ENCODE measurements around the gene PRDX6. TPM values are rescaled to one million over a fixed set of nuclear protein-coding genes. Genes with fewer than 3 reads are reported as not detected.
"Not testable (repeated sequence)": the region's sequence is repeated elsewhere in the genome, so short reads cannot be mapped to it uniquely, and the experiment has no call there.

Gene PRDX6
- total RNA-seq, 2 experiments from 2014 or later: 103 to 125 TPM

DNA sequence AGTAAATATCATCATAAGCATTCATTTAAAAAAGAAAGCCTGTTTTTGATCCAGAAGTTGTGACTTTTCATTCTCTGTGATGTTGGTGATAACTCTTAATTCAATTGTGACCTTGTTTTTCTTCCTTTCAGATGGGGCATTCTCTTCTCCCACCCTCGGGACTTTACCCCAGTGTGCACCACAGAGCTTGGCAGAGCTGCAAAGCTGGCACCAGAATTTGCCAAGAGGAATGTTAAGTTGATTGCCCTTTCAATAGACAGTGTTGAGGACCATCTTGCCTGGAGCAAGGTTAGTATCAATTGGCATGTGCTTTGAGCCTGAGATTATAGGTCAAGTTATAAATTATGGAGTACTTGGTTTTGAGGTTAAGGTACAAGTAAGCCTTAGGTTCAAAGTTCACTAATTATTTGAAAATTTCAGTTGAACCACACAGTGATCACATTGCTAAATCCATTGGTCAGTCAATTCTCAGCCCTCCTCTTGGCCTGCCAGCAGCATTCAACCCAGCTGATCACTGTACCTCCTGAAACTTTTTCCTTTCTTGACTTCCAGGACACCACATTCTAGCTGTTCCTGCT is 4.1 kb downstream of the PRDX6 start:
- no peak overlapping the region for H3K27ac Mint-ChIP-seq

DNA sequence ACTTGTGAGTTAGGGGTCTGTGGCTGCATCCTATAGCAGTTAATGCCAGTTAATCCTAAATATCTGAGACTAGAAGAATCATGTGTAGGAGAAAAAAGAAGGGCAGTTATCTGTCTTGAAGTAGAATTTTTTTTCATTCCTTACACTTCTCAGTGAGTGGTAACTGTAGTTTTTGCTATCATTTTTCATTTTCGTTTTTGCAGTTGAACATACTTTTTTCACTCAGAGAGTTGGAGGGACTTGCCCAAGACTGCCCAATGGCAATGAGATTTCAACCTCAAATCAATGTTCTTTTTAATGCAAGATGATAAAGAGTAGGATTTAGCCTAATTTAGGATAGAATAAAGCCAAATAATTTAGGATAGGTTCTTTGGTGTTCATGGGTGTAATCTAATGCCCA is 5.5 kb downstream of the PRDX6 start:
- peaks cover 54% of the 10 kb centered on the region for H3K36me3 Mint-ChIP-seq (ENCODE audit: low read depth)
- no peak for ATAC-seq
- DNase-seq: no peak
- intact Hi-C loops (cut with DNase I, micrococcal nuclease): no loop called here
- H3K9me3 Mint-ChIP-seq (ENCODE audit: low read depth): no peaks in the 10 kb centered on the region
- H3K27ac Mint-ChIP-seq: no peak overlapping the region
- peaks cover 38% of the 10 kb centered on the region for H3K4me1 Mint-ChIP-seq
- ChIA-PET CTCF (no interaction called here), POLR2A (no interaction called here)
- H3K27me3 Mint-ChIP-seq: no peaks in the 10 kb centered on the region
- H3K4me3 Mint-ChIP-seq: no peak overlapping the region

More for the DNA sequence above, 4.1 kb downstream of the PRDX6 start:
- Mint-ChIP-seq H3K4me3 (no peak overlapping the region), H3K4me1 (peaks cover 38% of the 10 kb centered on the region), H3K27me3 (no peaks in the 10 kb centered on the region), H3K36me3 (ENCODE audit: low read depth) (peaks cover 48% of the 10 kb centered on the region), H3K9me3 (ENCODE audit: low read depth) (no peaks in the 10 kb centered on the region)
- ATAC-seq (no peak), DNase-seq (no peak)
- ChIA-PET CTCF (no interaction called here), POLR2A (no interaction called here)
- intact Hi-C loops (cut with DNase I, micrococcal nuclease): no loop called here

DNA sequence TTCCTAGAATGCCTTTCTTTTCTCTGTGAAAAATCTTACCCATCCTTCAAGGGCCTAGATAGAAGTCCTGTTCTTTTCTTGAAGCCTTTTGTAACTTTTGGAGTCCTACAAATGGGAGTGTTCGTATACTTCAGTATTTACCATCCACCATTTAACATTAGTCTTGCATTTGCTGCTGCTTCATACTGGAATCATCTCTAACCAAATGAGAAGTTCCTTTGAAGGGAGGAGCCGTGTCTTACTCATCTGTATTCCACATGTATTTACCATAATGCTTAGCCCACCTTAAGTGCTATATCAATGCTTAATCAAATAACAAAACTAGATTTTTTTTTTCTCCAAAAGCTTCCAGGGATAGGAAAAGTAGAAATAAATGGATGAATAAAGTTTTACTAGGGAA is 7.1 kb downstream of the PRDX6 start:
- Mint-ChIP-seq H3K27ac (no peak overlapping the region), H3K4me3 (no peak overlapping the region), H3K36me3 (ENCODE audit: low read depth) (peaks cover 66% of the 10 kb centered on the region), H3K9me3 (ENCODE audit: low read depth) (no peaks in the 10 kb centered on the region), H3K27me3 (no peaks in the 10 kb centered on the region), H3K4me1 (peaks cover 23% of the 10 kb centered on the region)
- POLR2A ChIA-PET: no interaction called here
- ATAC-seq (no peak), DNase-seq (no peak)
- CTCF ChIA-PET: no interaction called here
- intact Hi-C loops (cut with DNase I, micrococcal nuclease): no loop called here

DNA sequence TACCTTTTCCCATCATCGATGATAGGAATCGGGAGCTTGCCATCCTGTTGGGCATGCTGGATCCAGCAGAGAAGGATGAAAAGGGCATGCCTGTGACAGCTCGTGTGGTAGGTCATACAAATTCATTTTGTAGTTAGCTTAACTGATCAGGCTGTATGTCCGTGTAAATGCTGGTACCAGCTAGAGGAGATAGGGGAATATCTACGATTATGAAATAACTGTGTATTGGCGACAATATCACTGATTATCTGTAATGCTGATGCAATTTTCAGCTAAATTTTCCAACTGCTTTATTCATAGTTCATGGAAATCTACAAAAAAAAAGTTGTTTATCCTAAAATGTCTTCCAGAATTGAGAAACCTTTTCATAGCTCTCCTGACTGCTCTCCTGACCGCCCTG is 8.3 kb downstream of the PRDX6 start:
- Mint-ChIP-seq H3K36me3 (ENCODE audit: low read depth) (peaks cover 58% of the 10 kb centered on the region), H3K27ac (peak overlapping the region; percentile 49), H3K4me1 (peaks cover 12% of the 10 kb centered on the region), H3K9me3 (ENCODE audit: low read depth) (no peaks in the 10 kb centered on the region), H3K27me3 (no peaks in the 10 kb centered on the region), H3K4me3 (no peak overlapping the region)
- ATAC-seq (no peak), DNase-seq (no peak)
- ChIA-PET CTCF (interaction anchor here (1.1 to 1.2 kb wide), 2 partner anchors 10 to 15 kb away, joined by 4 read pairs; no protein-coding TSS in a partner anchor), POLR2A (no interaction called here)
- intact Hi-C loops (cut with DNase I, micrococcal nuclease): no loop called here

DNA sequence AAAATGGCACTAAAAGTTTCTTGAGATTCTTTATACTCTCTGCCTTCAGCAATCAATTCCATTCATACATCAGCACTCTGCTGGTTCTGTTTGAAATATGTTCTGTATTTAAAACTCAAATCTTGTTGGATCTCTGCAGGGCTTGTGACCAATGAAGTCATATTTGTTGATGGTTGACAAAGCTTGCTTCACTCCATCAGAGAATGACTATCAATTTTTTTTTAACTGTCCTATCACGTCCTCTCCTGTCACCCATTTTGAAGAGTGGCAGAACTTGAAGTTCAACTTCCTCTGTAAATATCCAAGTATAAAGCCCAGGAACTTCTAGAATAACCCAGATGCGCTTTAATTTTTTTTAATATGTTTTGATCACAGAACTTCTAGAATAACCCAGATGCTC is 10.9 kb downstream of the PRDX6 start:
- no peak for ATAC-seq
- Mint-ChIP-seq H3K4me1 (no peaks in the 10 kb centered on the region), H3K36me3 (ENCODE audit: low read depth) (peaks cover 40% of the 10 kb centered on the region), H3K4me3 (no peak overlapping the region), H3K27ac (peak overlapping the region; percentile 26), H3K27me3 (no peaks in the 10 kb centered on the region), H3K9me3 (ENCODE audit: low read depth) (no peaks in the 10 kb centered on the region)
- intact Hi-C loops (cut with DNase I, micrococcal nuclease): no loop called here
- POLR2A ChIA-PET: interaction anchor here (1.0 kb wide), 1 partner anchor 58 kb away, joined by 3 read pairs; no protein-coding TSS in a partner anchor
- CTCF ChIA-PET: interaction anchor here (0.6 to 1.6 kb wide), 4 partner anchors 11 to 58 kb away, joined by 3 to 5 read pairs (median 3); no protein-coding TSS in a partner anchor
- DNase-seq: no peak

DNA sequence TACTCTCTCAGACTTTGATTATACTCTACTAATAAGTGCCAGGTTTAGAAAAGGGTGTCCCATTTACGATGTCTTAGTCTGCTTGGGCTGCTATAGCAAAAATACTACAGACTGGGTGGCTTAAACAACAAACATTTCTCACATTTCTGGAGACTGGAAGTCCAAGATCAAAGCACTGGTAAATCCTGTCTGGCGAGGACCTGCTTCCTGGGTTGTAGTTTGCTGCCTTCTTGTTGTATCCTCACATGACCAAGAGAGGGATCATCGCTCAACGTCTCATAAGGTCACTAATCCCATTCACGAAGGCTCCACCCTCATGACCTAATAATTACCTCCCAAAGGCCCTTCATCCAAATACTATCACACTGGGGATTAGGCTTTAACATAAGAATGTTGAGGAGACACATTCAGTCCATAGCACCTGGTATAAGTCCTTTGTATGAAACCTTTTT is 12.0 kb downstream of the PRDX6 start:
- Mint-ChIP-seq H3K9me3 (ENCODE audit: low read depth) (no peaks in the 10 kb centered on the region), H3K27me3 (no peaks in the 10 kb centered on the region), H3K36me3 (ENCODE audit: low read depth) (peaks cover 35% of the 10 kb centered on the region), H3K27ac (no peak overlapping the region), H3K4me3 (no peak overlapping the region), H3K4me1 (no peaks in the 10 kb centered on the region)
- ChIA-PET POLR2A (interaction anchor here (1.0 kb wide), 1 partner anchor 60 kb away, joined by 3 read pairs; no protein-coding TSS in a partner anchor), CTCF (interaction anchor here (1.0 kb wide), 1 partner anchor 10 kb away, joined by 3 read pairs; no protein-coding TSS in a partner anchor)
- intact Hi-C loops (cut with DNase I, micrococcal nuclease): no loop called here
- no peak for DNase-seq
- ATAC-seq: no peak

DNA sequence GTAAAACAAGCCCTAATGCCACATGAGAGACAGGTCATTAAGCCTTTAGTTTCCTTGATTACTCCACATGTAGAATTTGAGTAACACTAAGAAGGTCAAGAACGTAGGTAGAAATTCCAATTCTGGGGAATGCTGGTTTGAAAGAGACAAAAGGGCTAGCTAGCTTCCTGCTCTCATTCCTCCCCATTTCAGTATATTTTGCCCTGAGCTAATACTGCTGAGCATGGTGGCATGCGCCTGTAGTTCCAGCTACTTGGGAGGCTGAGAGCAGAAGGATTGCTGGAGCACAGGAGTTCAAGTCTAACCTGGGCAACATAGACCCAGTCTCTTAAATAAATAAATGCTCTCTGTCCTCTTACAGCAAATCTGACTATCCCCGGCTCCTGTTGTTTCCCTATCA is 12.8 kb downstream of the PRDX6 start:
- Mint-ChIP-seq H3K9me3 (ENCODE audit: low read depth) (no peaks in the 10 kb centered on the region), H3K4me3 (no peak overlapping the region), H3K27ac (no peak overlapping the region), H3K36me3 (ENCODE audit: low read depth) (peaks cover 28% of the 10 kb centered on the region), H3K4me1 (no peaks in the 10 kb centered on the region), H3K27me3 (no peaks in the 10 kb centered on the region)
- intact Hi-C loops (cut with DNase I, micrococcal nuclease): no loop called here
- no peak for ATAC-seq
- ChIA-PET POLR2A (no interaction called here), CTCF (no interaction called here)
- no peak for DNase-seq

DNA sequence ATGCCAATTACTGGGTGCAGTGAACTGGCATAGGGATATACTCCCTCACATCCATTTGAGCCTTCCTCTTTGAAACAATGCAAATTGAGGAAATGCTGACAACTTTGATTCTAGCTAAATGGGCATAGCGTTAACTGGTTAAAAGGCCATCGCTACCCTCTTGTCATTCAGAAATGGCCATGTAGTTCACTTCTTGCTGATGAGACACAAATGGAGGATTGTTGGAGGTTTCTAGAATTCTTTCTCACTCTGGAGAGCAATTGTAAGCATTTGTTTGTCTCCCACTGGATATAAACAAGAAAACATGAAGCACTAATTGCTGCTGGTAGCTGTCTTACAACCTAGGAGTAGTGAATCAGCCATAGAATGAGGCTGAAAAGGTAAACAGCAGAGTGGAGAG is 14.4 kb downstream of the PRDX6 start:
- intact Hi-C loops (cut with DNase I, micrococcal nuclease): no loop called here
- H3K9me3 Mint-ChIP-seq (ENCODE audit: low read depth): no peaks in the 10 kb centered on the region

DNA sequence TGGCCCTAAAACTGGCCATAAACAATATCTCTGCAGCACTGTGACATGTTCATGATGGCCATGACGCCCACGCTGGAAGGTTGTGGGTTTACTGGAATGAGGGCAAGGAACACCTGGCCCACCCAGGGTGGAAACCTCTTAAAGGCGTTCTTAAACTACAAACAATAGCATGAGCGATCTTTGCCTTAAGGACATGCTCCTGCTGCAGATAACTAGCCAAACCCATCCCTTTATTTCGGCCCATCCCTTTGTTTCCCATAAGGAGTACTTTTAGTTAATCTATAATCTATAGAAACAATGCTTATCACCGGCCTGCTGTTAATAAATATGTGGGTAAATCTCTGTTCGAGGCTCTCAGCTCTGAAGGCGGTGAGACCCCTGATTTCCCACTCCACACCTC is 16.0 kb downstream of the PRDX6 start:
- CTCF ChIA-PET: interaction anchor here (0.6 kb wide), 1 partner anchor 280 kb away, joined by 3 read pairs; no protein-coding TSS in a partner anchor
- H3K4me1 Mint-ChIP-seq, H3K4me3 Mint-ChIP-seq: not testable (repeated sequence)

More for the DNA sequence above, 14.4 kb downstream of the PRDX6 start:
- ATAC-seq: no peak
- Mint-ChIP-seq H3K4me3 (no peak overlapping the region), H3K27me3 (no peaks in the 10 kb centered on the region), H3K36me3 (ENCODE audit: low read depth) (peaks cover 20% of the 10 kb centered on the region), H3K4me1 (no peaks in the 10 kb centered on the region), H3K27ac (no peak overlapping the region)
- DNase-seq: no peak
- ChIA-PET CTCF (no interaction called here), POLR2A (no interaction called here)

DNA sequence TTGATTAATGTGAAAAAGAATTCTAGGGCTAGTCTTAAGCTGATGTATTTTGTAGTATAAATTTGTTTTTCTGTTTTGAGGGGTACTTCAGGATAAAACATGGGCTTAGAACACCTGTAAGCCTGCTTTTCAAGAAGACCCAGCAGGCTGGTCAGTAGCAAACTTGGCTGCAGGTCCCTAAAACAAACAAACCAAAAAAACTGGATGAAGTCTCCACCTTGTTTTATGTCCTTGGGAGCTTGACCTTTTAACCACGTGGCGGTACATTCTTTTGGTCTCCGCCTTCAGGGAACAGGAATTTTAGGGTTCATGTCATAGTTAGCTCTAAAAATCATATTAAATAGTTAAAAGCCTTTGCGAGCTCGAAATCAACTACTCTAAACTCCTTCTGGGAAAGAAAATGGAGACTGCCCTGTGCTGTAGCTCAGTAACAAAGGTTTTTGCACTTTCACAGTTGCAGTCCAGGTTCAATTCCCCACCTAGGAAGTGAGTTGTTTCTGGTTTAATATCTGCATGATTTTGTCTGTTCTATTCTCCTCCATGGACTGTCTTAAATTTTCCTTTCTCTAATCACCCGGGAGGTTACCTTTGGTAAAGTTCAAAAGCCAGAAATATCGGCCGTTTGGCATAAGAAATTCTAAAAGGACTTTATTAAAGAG is 18.6 kb downstream of the PRDX6 start:
- Mint-ChIP-seq H3K4me3 (no peak overlapping the region), H3K27ac (no peak overlapping the region), H3K9me3 (ENCODE audit: low read depth) (no peaks in the 10 kb centered on the region), H3K36me3 (ENCODE audit: low read depth) (no peaks in the 10 kb centered on the region), H3K4me1 (no peaks in the 10 kb centered on the region), H3K27me3 (no peaks in the 10 kb centered on the region)
- intact Hi-C loops (cut with DNase I, micrococcal nuclease): no loop called here
- POLR2A ChIA-PET: no interaction called here
- no peak for DNase-seq
- no peak for ATAC-seq
- CTCF ChIA-PET: interaction anchor here (1.1 kb wide), 1 partner anchor 10 kb away, joined by 4 read pairs; no protein-coding TSS in a partner anchor

More for the DNA sequence above, 16.0 kb downstream of the PRDX6 start:
- H3K27ac Mint-ChIP-seq; H3K9me3 Mint-ChIP-seq (ENCODE audit: low read depth); ATAC-seq; POLR2A ChIA-PET; H3K27me3 Mint-ChIP-seq; intact Hi-C loops (cut with DNase I, micrococcal nuclease); DNase-seq: not testable (repeated sequence)
- H3K36me3 Mint-ChIP-seq (ENCODE audit: low read depth): peaks cover 11% of the 10 kb centered on the region

DNA sequence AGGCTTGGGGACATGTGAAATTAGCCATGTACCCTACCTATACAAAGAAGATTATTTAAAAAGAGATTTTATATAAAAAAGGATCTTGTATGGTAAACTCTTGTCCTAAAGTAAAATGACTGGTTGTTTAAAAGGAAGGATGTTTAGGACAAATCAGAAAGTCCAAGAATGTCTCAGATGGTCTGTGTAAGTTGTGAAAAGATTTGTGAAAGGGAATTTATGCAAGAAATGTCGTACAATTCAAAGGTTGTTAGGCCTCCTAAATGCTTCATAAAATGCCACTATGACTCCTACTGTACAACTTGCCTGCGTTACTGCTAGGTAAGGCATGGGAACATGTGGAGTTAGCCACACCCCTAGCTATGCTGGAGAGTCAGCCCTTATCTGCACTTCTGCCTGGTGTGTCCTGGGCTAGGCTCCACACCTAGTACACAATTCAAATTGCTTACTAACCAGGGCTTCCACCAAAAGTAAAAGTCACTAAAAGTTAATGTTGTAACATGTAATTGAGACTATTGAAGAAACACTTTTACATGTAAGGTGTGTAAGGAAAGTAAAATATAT is 19.7 kb downstream of the PRDX6 start:
- ATAC-seq: no peak
- no peaks in the 10 kb centered on the region for H3K4me1 Mint-ChIP-seq
- ChIA-PET CTCF (no interaction called here), POLR2A (no interaction called here)
- H3K27me3 Mint-ChIP-seq: no peaks in the 10 kb centered on the region
- H3K27ac Mint-ChIP-seq: no peak overlapping the region
- intact Hi-C loops (cut with DNase I, micrococcal nuclease): no loop called here
- DNase-seq: no peak
- no peaks in the 10 kb centered on the region for H3K36me3 Mint-ChIP-seq (ENCODE audit: low read depth)
- H3K4me3 Mint-ChIP-seq: no peak overlapping the region
- H3K9me3 Mint-ChIP-seq (ENCODE audit: low read depth): no peaks in the 10 kb centered on the region

DNA sequence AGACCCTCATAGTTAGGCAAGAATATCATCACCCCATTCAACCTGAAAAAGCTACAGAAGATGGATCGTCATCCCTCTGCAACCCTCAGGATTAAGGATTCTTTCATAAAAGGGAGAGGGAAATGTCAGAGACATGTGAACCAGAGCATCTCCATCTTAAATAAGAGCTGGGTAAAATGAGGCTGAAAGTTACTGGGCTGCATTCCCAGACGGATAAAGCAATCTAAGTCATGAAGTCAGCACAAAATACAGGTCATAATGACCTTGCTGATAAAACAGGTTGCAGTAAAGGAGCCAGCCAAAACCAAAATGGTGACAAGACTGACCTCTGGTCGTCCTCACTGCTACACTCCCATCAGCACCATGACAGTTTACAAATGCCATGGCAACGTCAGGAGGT is 22.6 kb downstream of the PRDX6 start:
- Mint-ChIP-seq H3K27me3 (no peaks in the 10 kb centered on the region), H3K9me3 (ENCODE audit: low read depth) (no peaks in the 10 kb centered on the region), H3K36me3 (ENCODE audit: low read depth) (no peaks in the 10 kb centered on the region), H3K27ac (no peak overlapping the region), H3K4me1 (no peaks in the 10 kb centered on the region), H3K4me3 (no peak overlapping the region)
- intact Hi-C loops (cut with DNase I, micrococcal nuclease): no loop called here
- ChIA-PET CTCF (interaction anchor here (0.6 to 0.9 kb wide), 2 partner anchors 12 to 202 kb away, joined by 3 read pairs; no protein-coding TSS in a partner anchor), POLR2A (no interaction called here)
- no peak for DNase-seq
- ATAC-seq: no peak

All from activated CD4-positive, alpha-beta T cell treated with anti-CD3 and anti-CD28 coated beads for 36 hours (primary cell).